ENCODE measurements around the gene PGM2.

- TF ChIP-seq, protein P1, sequence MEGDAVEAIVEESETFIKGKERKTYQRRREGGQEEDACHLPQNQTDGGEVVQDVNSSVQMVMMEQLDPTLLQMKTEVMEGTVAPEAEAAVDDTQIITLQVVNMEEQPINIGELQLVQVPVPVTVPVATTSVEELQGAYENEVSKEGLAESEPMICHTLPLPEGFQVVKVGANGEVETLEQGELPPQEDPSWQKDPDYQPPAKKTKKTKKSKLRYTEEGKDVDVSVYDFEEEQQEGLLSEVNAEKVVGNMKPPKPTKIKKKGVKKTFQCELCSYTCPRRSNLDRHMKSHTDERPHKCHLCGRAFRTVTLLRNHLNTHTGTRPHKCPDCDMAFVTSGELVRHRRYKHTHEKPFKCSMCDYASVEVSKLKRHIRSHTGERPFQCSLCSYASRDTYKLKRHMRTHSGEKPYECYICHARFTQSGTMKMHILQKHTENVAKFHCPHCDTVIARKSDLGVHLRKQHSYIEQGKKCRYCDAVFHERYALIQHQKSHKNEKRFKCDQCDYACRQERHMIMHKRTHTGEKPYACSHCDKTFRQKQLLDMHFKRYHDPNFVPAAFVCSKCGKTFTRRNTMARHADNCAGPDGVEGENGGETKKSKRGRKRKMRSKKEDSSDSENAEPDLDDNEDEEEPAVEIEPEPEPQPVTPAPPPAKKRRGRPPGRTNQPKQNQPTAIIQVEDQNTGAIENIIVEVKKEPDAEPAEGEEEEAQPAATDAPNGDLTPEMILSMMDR (IDR thresholded peaks at IDR 0.05; ENCODE audit: extremely low read depth in 1 of 2, insufficient read depth in 1 of 2, low read depth in 1 of 2, low read length in 2 of 2): peak in 1 of 2 donors; percentile 10
- TF ChIP-seq POLR2A (IDR thresholded peaks at IDR 0.05; ENCODE audit: low read depth, low read length) (no peak), MAX (IDR thresholded peaks at IDR 0.05; ENCODE audit: insufficient read depth, insufficient read length) (no peak), EZH2 (IDR thresholded peaks at IDR 0.05; ENCODE audit: borderline replicate concordance, low read depth, low read length, severe bottlenecking) (no peak)
Measured at GRCh38 chr4:37882665-37883296, 56.3 kb downstream of the PGM2 start.
